GM19467 (cell line): ENCODE measurements around the gene CLK3.
"Not testable (repeated sequence)": the region's sequence is repeated elsewhere in the genome, so short reads cannot be mapped to it uniquely, and the experiment has no call there.

ENCODE experiments used
- ATAC-seq: cut with Tn5 transposase; IDR thresholded peaks from one replicate; pipeline ENCODE4 v1.9.1; 2021; ENCODE audit warnings: mild to moderate bottlenecking, moderate library complexity; ENCODE audit not compliant: unreplicated experiment

CLK3 gene

DNA sequence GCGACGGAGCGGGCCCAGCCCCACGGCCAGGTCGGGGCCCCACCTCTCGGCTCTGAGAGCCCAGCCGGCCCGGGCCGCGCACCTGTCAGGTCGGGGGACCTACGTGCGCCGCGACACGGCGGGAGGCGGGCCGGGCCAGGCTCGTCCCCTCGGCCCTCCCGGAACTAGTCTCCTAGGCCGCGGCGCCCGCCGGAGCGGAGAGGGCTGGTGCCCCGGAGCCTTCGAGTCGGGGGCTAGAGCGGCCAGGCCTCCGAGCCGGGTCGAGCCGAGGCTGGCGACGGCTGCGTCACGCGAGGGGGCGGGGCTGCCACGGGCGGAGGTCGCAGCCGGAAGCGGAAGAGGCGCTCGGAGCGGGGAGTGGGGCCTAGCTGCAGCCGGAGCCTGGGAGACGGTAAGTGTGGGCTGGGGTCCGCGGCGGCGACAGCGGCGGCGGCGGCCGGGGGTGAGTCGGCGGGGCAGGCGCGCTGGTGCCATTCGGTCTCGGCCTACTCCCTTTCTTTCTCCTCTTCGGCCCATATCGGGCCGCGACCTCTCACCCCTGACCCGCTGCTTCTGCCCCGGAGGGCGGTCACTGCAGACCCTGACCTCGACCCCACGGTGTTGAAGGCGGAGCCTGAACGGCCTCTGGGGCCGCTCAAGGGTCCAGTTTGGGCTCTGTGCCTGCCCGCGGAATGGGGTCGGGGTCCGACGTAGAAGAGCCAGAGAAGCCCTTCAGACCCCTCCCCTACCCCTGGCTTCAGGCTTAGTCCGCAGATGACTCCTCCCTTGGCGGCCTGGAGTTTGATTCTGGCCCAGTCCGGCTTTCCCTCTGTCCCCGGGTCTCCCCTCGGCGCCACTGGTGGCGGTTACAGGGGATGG is at the start of gene CLK3:
Gene CLK3, plus strand, starts transcription at position 329 of the 858 bp plus-strand sequence. CDS start 3,361 bp downstream, outside the sequence.
- ATAC-seq = peak; percentile 78

DNA sequence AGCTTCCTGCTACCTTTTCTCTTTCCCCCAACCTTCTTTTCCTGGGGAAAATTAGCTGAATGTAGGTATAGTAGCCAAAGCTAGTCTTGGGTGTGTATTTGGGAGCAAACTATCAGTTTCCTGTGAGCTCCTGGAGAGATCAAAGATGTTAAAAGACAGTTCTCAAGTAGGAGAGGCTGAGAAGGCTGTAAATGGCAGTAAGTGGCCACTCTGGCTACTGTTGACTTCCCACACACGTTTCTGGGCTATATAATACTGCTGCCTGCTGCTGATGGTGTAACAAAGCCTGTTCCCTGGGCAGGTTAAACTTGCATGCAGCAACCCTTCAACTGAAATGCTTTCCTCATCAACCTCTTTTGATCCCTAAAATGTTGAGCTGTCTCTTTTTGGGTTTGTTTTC is 47.0 kb upstream of the CLK3 start:
- ATAC-seq = no peak

DNA sequence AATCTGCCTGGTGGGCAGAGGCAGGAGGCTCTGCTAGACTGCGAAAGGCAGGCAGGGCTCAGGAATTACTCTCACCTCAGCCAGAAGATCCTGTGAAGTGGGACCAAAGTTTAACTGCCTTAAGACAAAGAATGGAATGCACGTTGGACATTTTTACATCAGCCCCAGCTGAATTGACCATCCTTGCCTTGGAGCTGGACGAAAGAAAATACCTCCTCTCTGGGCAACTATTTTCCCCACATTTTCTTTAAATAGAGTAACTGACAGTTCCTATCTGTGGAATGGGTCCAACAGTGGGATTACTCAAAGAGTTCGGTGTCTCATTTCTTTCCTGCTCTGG is 45.9 kb upstream of the CLK3 start:
- ATAC-seq = no peak

DNA sequence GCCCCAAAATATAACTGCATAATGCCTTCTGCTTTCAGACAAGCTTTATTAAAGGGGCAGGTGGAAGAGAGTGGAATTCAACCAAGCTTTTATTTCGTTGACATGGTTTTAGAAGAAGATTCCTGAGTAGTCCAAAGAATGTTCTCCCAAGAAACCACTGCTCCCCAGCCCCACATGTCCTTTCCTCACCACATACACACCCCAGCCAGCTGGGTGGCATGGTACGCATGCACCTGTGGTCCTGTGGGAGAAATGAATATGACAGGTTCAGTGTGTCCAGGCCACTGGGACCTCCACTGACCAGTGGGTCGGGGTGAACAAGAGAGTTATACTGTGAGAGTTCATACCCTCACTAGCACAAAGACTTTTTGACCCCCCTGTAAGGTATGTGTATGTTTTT is 44.4 kb upstream of the CLK3 start:
- no peak for ATAC-seq

DNA sequence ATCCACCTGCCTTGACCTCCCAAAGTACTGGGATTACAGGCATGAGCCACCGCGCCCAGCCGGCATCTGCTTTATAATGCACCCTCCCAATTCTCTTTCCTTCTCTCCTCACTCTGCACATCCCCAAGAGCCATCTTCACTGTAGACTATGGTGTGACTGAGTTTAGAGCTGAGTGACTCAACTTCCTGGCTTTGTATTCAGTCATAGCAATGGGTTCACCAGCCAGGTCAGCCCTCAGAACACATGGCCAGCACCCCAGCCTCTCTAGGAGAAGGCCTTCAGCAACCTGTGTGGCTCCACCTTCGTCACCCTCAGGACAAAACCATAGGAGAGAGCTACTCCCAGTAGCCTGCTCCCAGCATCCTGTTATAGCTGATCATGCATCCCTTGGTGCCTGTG is 41.6 kb upstream of the CLK3 start:
- ATAC-seq = no peak

DNA sequence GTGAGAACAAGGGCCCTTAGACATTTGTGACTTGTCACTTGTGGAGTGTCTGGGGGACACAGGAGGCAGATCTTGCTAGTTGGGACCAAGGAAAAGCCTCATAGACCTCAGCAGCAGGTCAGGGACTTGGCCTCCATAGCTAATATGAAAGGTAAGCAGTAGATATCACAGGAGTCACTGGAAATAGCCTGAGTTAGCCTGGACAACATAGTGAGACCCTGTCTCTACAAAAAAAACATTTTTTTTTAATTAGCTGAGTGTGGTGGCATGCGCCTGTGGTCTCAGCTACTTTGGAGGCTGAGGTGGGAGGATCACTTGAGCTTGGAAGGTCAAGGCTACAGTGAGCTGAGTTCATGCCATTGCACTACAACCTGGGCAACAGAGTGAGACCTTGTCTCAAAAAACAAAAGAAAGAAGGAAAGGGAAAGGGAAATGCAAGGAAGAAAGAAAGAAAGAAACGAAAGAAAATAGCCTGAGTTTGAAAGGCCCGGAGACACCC is 37.1 kb upstream of the CLK3 start:
- ATAC-seq = no peak

DNA sequence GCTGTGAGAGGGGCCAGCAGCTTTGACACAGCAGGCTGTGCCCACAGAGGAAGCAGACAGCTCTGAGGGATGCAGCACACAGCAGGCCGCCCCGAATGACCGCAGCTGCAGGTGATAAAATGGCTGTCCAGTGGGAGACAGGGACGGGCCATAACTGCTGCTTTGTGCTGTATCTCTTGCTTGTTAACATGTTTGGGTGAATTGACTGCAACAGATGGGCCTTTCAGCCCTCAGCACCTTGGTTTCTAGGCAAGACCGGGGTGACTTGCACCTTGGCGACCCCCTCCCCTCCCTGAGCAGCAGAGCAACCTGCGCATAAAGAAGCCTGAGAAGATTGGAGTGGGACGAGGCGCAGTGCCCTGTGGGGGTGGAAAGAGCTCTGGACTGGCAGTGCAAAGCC is 36.6 kb upstream of the CLK3 start:
- ATAC-seq = no peak

DNA sequence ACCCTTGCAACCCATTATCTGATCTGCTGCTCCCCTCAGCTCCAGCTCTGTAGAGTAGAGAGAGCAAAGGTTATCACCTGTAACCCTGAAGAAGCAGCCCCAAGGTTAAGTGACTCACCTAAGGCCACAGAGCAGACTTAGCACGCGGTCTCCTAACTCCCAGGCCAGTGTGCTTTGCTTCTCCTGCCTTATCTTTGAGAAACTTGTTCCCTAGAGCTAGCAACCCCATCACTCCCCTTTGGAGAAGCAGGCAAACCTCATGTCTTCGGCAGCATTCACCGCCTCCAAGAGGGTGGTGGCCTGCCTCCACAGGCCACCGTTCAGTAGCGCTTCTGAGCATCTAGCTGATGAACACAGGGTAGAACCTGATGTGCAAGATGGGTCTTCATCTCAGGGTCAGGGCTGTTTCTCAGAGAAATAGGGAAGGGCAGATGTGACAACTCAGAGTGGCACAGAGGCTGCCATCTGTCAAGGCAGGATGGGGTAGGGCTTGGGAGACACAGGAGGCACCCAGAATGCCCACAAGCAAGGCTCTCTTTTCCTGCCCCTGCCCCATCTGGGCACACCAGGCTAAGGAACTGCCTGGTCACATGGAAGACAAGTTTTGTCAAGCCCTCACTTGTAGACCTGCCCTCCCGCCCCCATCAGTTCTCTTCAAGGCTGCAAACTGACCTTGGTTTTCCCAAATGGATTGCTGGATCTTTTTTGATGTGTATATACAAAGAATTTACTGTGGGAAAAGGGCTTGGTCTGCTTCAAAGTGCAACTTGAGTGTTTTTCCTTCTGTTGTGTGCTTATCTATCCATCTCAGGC is 34.9 kb upstream of the CLK3 start:
- ATAC-seq = no peak

DNA sequence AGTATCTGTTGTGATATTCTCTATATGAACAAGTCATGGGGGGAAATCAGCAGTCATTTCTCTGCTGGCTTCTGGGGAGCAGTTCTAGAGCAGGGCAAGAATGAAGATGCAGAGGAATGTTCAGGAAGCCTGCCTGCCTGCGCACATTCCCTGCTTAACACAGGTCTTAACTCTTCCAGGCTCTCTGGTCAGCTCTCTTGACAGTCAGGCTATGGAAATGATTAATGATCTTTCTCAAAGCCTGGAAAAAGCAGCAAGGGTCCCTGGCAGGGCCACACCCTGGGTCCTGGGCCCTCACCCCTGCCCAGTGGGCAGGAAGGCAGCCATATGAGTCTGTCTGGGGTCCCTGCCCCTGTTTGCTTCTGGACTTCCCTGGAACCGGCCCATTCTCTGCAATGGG is 31.4 kb upstream of the CLK3 start:
- ATAC-seq = no peak

DNA sequence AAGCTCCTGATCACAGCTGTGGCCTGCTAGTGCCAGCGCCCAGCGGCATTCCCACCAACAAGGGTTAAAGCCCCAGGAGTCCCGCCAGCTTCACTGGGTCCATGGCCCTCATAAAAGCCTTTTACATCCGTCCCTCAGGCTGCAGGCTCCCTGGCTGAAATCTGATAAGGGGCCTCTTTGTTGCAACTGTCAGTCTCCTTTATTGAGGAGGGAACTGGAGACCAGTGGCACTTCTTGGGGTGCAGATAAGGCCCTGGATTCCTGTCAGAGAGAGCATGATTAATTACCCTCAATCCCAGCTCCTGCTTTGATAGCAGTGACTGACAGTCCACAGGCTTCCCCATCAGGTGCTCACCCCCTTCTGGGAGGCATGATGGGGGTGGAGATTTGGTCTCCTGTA is 30.9 kb upstream of the CLK3 start:
- ATAC-seq = no peak

DNA sequence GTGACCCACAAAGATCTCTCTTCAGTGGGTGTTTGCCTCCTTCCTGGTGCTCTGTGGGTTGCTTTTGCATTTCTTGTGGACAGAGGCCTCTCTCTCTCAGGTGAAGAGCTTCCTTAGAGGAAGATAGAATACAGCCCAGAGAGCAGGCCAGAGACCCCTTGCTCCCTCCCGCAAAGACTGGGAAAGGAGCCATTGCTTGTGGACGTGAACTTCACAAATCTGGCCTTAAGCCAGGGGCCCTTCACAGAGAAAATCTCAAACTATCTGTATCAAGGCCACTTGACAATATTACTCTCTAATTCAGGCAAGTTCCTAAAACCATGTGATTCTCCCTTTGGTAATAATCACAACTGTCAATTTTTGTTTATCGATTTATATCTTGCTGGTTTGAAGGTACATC is 30.4 kb upstream of the CLK3 start:
- ATAC-seq = no peak

DNA sequence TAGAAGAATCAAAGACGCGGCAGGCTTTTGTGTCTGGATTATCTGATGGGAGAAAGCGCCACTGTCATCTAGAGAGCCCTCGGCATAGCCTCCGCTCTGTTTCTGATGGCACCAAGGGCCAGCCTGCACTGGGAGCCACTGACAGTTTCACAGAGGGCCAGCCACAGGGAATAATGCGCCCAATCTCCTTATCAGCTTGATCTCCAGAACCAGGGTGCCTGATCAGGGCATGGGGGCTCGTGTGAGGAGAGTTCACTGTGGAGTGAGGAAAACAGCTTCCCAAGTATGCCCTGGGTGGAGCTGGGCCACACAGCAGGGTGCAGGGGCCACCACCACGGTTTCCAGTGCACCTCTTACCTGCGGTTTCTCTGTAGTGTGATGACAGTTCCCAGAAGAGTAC is 29.8 kb upstream of the CLK3 start:
- no peak for ATAC-seq

DNA sequence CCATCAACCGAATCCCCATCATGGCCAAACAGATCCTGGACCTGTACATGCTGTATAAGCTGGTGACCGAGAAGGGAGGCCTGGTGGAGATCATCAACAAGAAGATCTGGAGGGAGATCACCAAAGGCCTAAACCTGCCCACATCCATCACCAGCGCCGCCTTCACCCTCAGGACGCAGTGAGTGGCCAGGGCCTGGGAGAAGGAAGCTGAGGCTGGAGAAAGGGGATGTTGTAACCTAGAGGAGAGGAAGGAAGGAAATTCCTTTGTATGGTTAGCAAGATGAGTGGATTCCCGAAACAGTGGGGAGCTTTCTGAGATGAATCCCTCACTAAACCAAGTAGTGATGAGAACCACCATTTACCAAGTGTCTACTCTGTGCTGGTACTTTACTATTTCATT is 25.8 kb upstream of the CLK3 start:
- no peak for ATAC-seq

DNA sequence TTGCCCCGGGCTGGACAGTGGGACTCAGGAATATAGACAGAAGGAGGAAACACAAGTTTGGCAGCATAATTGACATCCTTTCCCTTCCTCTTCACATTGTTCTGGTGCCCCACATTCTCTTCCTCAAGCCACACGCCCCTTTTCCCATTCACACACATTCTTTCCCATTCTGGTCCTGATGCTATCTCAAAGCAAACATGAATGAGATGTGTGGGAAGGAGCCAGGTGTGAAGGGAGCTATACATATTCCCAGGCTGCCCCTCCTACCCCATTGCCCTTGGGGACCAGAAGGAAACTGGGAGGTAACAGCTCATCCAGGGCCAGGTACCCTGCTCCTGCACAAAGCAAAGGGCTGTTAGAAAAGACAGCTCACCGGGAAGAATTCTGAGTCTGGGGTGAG is 23.4 kb upstream of the CLK3 start:
- no peak for ATAC-seq

DNA sequence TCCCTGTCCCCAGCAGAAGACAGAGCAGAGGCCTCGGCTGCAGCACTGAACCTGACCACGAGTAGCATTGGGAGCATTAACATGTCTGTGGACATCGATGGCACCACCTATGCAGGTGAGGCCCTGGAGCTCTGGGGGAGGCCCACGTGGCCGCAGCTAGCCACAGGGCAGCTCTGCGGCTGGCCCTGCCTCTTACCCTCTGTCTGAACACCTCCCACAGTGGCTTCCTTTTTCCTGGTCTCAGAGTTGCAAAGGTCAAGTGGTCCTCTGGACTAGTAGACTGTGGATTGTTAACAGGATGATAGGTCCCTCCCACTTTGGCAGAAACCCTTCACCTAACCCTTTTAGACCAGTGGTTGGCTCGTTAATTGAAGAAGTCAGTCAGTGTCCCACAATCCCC is 22.5 kb upstream of the CLK3 start:
- ATAC-seq = no peak

DNA sequence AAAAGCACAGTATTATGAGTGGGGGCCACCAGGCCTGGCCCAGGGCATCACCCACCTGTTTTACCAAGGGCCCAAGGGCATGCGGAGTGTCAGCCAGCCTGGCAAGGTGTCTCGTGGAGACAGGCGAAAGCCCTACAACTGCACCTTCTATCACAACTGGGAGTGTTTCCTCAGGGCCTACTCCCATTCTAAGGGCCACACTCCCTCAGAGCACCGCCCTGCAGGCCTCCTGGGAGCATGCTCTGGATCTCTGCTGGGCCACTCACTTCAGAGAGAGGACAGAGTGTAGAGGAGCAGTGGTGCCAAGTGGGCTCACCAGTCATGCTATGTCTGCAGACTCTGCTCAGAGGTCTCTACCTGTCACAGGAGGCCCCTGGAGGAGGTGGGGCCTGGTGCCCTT is 21.2 kb upstream of the CLK3 start:
- no peak for ATAC-seq

DNA sequence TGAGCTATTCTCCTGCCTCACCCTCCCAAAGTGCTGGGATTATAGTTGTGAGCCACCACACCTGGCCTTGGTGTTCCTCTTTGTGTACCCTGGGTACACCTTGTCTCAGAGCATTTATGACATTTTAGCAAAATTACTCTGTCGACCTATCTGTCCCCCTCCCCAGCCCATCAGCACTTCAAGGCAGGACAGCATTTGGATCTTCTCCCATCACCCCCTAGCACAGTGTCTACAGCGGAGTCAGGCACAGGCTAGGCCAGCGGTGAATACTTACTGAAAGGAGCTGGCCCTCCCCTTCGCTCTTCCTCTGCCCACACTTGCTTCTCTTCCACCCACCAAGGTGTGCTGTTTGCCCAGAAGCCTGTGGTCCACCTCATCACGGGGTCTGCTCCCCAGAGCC is 20.4 kb upstream of the CLK3 start:
- no peak for ATAC-seq

DNA sequence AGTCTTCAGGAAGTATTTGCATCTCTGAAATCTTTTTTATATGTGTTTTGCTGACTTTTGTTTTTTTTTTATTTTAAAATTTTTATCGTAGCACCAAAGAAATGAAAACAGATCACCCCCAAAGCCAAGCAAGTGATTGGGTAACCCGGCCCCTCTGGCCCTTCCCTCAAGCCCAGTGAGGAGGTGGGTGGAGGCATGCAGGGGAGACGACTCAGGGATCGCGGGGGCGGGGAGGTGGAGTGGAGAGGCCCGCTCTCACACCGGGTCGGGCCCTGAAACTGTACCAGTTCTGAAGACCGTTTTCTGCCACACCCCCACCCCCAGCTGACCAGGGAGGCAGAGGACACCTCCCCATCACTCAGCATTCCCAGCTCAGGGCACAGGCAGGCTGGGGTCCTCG is 18.9 kb upstream of the CLK3 start:
- not testable (repeated sequence) for ATAC-seq

DNA sequence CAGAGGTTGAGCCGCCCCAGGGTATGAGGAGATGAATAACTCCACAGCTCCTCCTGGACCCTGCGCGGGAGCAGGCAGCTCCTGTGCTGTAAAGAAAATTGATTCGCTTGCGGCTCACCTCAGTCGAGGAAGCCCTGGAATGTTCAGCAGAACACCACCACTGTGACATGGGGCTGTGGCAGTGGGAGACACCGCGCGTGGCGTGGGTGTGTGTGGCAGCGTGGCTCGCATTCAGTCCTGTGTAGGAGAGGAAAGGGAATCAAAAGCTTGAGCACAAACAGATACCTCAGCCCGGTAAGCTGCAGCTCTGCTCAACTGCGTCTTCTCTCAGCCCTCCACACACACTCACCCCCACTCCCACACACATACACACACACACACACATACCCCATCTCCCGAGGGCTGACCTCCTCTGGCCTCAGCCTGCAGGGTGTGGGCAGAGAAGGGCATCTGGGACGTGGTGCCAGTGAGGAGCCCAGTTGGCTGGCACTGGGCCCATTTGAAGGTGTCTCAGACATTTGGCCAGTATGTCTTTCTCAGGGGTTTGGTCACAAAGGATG is 18.4 kb upstream of the CLK3 start:
- not testable (repeated sequence) for ATAC-seq

DNA sequence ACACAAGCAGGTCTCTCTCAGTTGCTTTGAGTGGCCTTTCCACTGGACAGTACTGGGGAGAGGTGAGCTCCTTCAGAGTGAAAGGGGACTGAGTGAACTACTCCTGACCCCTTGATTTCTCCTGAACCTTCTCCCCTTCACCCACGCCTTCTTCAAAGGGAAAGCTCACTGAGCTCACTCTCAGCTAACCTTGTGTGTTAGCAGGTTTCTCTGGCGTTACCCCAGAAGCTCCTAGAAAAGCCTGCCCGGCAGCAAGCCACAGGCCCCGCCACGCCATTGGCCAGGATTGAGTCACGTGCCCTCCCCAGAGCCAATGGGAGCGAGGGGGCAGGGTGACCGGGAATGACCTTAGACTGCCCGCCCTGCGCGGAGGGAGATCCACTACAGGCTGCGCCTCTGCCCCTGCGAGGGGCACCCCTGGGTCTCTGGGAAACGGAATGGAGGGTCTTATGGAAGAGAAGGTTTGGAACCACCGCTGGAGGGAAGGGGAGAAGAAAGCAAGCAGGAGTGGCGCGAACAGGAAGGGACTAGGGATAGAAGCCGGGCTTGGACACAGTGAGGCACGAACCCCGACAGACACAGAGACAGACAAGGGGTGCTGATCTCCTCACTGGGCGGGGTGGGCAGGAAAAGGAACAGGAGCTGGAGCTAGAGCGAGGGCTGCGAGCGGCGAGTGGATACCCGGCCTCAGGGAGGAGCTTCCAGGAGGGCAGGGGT is 17.4 kb upstream of the CLK3 start:
- peak; percentile 89 for ATAC-seq

DNA sequence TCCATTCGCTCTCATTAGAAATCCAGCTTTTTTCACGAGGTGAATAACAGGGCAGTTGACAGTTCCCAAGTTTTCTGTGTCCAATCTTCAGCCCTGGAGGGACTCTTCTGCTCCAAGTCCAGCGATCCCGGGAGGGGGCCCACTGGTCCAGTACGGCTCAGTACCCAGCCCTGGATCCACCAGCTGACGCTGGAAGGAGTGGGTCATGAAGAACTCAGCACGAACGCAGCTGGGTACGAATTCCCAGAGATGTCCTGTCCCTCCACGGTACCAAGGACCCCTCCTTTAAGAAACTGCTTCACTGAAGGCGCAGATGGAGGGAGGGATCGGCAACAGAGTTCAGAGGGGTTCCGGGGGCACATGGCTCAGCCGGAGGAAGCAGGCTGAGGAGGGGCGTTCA is 16.5 kb upstream of the CLK3 start:
- ATAC-seq = no peak
